GDM1 (cell line): ENCODE results near the gene CACNA1D.
"Not testable (repeated sequence)": the region's sequence is repeated elsewhere in the genome, so short reads cannot be mapped to it uniquely, and the experiment has no call there.

ENCODE experiments used
- DNase-seq: peaks from one replicate; lab custom pipeline; 2025; lab: John Stamatoyannopoulos, UW

CACNA1D gene

GRCh38 chr3:53526704-53527055, 32.3 kb downstream of the CACNA1D start:
- DNase-seq, result no peak

- no peak for DNase-seq
These were observed 35.8 kb downstream of the CACNA1D start for GRCh38 chr3:53530205-53530604.

- DNase-seq, result no peak
These were observed 37.3 kb downstream of the CACNA1D start for GRCh38 chr3:53531749-53532148.

- DNase-seq, result no peak
These were observed 39.1 kb downstream of the CACNA1D start for GRCh38 chr3:53533472-53533871.

- DNase-seq, result no peak
These were observed 39.8 kb downstream of the CACNA1D start for GRCh38 chr3:53534216-53534615.

GRCh38 chr3:53534676-53535400, 40.4 kb downstream of the CACNA1D start:
- DNase-seq, result no peak

- no peak for DNase-seq
These were observed 41.9 kb downstream of the CACNA1D start for GRCh38 chr3:53536282-53536681.

- DNase-seq, result no peak
These were observed 49.9 kb downstream of the CACNA1D start for GRCh38 chr3:53544357-53544756.

- no peak for DNase-seq
These were observed 51.0 kb downstream of the CACNA1D start for GRCh38 chr3:53545310-53545995.

- DNase-seq, result no peak
These were observed 51.6 kb downstream of the CACNA1D start for GRCh38 chr3:53545996-53546359.

- DNase-seq, result no peak
These were observed 52.9 kb downstream of the CACNA1D start for GRCh38 chr3:53547327-53547726.

GRCh38 chr3:53550005-53550620, 55.7 kb downstream of the CACNA1D start:
- DNase-seq, result no peak

- DNase-seq, result no peak
These were observed 56.9 kb downstream of the CACNA1D start for GRCh38 chr3:53551324-53551723.

GRCh38 chr3:53552730-53553129, 58.3 kb downstream of the CACNA1D start:
- DNase-seq, result no peak

GRCh38 chr3:53553200-53553599, 58.8 kb downstream of the CACNA1D start:
- DNase-seq, result no peak

GRCh38 chr3:53554559-53555067, 60.2 kb downstream of the CACNA1D start:
- DNase-seq, result no peak

- DNase-seq, result no peak
These were observed 60.7 kb downstream of the CACNA1D start for GRCh38 chr3:53555068-53555588.

- no peak for DNase-seq
These were observed 72.2 kb downstream of the CACNA1D start for GRCh38 chr3:53566461-53567145.

GRCh38 chr3:53570081-53570480, 75.7 kb downstream of the CACNA1D start:
- DNase-seq, result no peak

- DNase-seq, result no peak
These were observed 76.3 kb downstream of the CACNA1D start for GRCh38 chr3:53570709-53571108.

- no peak for DNase-seq
These were observed 76.9 kb downstream of the CACNA1D start for GRCh38 chr3:53571264-53571663.

GRCh38 chr3:53572184-53572583, 77.8 kb downstream of the CACNA1D start:
- DNase-seq, result not testable (repeated sequence)
